GM12873 (cell line): ENCODE measurements around the gene ZNF695.

Experiments used
- TF ChIP-seq, protein P1 (sequence below): IDR thresholded peaks from 2 replicates; pipeline ENCODE4 v1.5.1; 2012; ENCODE audit warnings: low read depth, mild to moderate bottlenecking, moderate library complexity, low read length, control low read depth; ENCODE audit not compliant: insufficient read depth; ENCODE audit errors: missing control alignments

The ZNF695 gene

DNA sequence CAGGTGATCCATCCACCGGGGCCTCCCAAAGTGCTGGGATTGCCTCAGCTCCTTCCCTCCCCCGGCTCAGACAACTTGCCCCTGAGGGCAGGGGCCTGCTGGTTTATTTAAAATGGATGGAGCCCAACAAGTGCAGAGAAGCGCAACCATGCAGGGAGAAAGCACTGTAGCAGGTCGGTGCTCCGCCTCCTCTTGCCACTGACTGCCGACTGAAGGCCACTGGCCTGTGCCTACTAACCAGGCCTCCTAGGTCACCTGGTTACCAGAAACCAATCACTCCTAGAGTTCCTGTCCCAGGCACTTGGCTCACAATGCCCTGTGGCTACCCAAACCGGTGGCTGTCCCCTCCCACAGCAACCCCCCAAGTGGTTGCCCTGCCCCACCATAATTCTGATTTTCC is 35.9 kb downstream of the ZNF695 start:
- TF ChIP-seq, protein P1, sequence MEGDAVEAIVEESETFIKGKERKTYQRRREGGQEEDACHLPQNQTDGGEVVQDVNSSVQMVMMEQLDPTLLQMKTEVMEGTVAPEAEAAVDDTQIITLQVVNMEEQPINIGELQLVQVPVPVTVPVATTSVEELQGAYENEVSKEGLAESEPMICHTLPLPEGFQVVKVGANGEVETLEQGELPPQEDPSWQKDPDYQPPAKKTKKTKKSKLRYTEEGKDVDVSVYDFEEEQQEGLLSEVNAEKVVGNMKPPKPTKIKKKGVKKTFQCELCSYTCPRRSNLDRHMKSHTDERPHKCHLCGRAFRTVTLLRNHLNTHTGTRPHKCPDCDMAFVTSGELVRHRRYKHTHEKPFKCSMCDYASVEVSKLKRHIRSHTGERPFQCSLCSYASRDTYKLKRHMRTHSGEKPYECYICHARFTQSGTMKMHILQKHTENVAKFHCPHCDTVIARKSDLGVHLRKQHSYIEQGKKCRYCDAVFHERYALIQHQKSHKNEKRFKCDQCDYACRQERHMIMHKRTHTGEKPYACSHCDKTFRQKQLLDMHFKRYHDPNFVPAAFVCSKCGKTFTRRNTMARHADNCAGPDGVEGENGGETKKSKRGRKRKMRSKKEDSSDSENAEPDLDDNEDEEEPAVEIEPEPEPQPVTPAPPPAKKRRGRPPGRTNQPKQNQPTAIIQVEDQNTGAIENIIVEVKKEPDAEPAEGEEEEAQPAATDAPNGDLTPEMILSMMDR, result no peak

DNA sequence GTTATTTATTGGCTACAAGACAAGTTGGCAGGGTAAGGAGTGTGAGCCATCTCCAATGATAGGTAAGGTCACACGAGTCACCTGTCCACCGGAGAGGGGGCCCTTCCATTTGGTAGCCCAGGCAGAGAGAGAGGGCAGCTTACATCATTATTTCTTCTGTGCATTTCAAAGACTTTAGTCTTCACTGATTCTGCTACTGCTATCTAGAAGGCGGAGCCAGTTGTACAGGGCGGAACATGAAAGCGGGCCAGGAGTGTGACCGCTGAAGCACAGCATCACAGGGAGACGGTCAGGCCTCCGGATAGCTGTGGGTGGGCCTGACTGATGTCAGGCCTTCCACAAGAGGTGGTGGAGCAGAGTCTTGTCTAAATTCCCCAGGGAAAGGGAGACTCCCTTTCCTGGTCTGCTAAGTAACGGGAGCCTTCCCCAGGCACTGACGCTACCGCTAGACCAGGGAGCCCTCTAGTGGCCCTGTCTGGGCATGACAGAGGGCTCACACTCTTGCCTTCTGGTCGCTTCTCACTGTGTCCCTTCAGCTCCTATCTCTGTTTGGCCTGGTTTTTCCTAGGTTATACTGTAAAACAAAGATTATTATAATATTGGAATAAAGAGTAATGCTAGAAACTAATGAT is 36.7 kb downstream of the ZNF695 start:
- TF ChIP-seq, protein P1, result peak; percentile 85

DNA sequence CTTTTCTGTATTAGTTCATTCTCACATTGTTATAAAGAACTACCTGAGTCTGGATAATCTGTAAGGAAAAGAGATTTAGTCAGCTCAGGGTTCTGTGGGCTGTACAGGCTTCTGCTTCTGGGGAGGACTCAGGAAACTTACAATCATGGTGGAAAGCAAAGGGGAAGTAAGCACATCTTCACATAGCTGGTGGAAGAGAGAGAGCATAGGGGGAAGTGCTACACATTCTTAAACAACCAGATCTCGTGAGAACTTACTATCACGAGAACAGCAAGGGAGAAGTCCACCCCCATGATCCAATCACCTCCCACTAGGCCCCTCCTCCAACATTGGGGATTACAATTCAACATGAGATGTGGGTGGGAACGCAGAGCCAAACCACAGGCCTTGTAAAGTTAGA is 38.2 kb downstream of the ZNF695 start:
- TF ChIP-seq, protein P1, result no peak

DNA sequence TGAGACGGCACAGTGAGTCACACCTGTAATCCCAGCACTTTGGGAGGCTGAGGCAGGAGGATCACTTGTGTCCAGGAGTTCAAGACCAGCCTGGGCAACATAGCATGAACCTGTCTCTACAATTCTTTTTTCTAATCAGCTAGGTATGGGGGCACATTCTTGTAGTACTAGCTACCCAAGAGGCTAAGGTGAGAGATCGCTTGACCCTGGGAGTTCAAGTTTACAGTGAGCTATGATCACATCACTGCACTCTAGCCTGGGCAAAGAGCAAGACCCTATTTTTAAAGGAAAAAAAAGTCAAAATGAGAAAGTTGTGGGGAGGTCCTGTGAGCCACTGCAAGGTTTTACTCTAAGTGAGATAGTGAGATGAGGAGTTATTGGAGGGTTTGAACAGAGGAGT is 41.4 kb downstream of the ZNF695 start:
- TF ChIP-seq, protein P1, result no peak

DNA sequence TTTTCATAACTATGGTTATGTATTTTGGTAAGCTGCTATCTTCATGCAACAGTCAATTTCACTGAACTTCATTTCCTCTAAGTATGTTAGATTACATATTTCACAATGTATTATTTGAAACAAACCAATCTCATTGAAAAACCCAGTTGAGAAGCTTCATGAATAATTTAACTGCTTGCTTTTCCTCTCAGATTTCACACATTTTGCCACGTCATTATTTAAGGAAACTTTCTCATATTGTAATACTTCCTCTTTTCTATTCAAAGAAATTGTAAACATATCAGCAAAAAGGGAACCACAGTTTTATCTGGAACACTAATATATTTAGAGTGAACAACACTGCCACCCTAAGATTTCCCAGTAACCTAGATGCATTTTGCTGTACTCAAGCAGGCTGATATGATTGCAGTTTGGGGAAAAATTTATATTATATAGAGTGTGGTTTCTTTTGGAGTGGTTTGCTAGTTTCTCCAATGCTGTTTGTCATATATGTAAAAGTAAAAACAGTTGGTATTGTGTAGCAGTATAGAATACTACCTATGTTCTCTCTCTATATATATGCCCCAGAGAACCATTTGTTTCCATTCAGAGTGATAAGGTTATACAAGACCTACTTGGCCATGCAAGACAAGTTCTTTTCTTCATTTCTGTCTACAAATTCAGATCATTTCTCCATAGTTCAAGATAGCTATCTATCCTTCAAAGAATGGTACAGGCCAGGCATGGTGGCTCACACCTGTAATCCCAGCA is 47.7 kb downstream of the ZNF695 start:
- TF ChIP-seq, protein P1, result no peak

DNA sequence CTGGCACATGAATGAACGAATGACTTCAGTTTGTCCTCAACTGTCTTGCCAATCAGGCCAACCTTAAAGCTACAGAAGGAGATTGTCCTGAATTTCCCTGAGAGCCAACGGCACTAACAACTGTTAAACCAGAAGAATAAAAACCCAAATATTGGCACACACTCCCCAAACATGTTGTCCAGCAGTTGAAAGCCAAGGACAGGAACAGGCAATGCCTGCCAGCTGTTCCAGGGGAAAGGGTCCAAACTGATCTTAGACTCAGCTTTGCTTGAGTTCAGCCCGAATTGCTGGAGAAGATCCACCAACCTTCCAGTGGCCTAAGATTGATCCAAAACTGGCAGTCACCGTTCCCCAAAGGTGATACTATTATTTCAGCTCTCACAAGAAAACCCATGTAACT is 53.7 kb downstream of the ZNF695 start:
- TF ChIP-seq, protein P1, result no peak

DNA sequence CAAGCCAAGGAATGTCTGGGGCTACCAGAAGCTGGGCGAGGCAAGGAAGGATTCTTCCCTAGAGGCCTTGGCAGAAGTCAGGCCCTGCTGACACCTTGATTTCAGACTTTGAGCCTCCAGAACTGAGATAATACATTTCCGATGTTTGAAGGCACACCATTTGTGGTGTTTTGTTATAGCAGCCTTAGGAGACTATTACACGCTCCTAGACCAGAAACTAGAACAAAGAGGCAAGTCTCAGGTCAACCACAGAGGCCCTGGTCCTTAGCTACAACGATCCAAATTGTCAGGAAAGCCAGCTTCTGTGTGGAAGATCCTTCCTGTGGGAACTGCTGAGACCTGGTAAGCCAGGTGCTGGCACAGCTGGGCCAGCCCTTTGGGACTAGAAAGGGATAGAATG is 56.4 kb downstream of the ZNF695 start:
- TF ChIP-seq, protein P1, result no peak
